HepG2 (cell line): ENCODE results near the gene EYA3. TPM values are rescaled to one million over a fixed set of nuclear protein-coding genes. Genes with fewer than 3 reads are reported as not detected.

ENCODE experiments used
- CREB1 ChIP-seq, 2 experiments: fragments of 450-650 bp in 1 of 2; IDR thresholded peaks; 2 replicates each; pipeline ENCODE4 v1.6.1; 2016 to 2017; ENCODE audit warnings: control low read depth in 1 of 2, mild to moderate bottlenecking in 1 of 2, missing compliant biosample characterization in 1 of 2, missing genetic modification characterization in 1 of 2
- FOXJ3 ChIP-seq: sonication (generic); formaldehyde crosslinking; IDR thresholded peaks from 2 replicates; pipeline ENCODE4 v1.4.0; 2020; ENCODE audit warnings: missing genetic modification reagents, mild to moderate bottlenecking, borderline replicate concordance
- HNF4G ChIP-seq, 2 experiments: sonication (generic) in 1 of 2; formaldehyde crosslinking in 1 of 2; IDR thresholded peaks; 2 replicates each; pipeline versions ENCODE4 v1.4.0 to v1.6.1; 2011 to 2020; ENCODE audit warnings: borderline replicate concordance in 2 of 2, low read depth in 2 of 2, mild to moderate bottlenecking in 2 of 2, low read length in 1 of 2, missing genetic modification reagents in 1 of 2, moderate library complexity in 1 of 2
- HOMEZ ChIP-seq: IDR thresholded peaks from 2 replicates; pipeline ENCODE4 v1.6.1; 2016; ENCODE audit warnings: low read depth
- NFKB2 ChIP-seq: sonication (generic); formaldehyde crosslinking; IDR thresholded peaks from 2 replicates; pipeline ENCODE4 v1.4.0; 2020; ENCODE audit warnings: missing genetic modification reagents, borderline replicate concordance
- PLSCR1 ChIP-seq: sonication (generic); formaldehyde crosslinking; IDR thresholded peaks from 2 replicates; pipeline ENCODE4 v1.5.0; 2020; ENCODE audit warnings: missing genetic modification reagents, mild to moderate bottlenecking, borderline replicate concordance
- SATB2 ChIP-seq: sonication (generic); formaldehyde crosslinking; IDR thresholded peaks from 2 replicates; pipeline ENCODE4 v1.5.0; 2020; ENCODE audit warnings: missing genetic modification reagents
- ZBTB20 ChIP-seq: sonication (generic); formaldehyde crosslinking; IDR thresholded peaks from 2 replicates; pipeline ENCODE4 v1.8.1; 2023; ENCODE audit warnings: missing genetic modification reagents, low read depth, mild to moderate bottlenecking, borderline replicate concordance
- ZBTB3 ChIP-seq: sonication (generic); formaldehyde crosslinking; IDR thresholded peaks from 2 replicates; pipeline ENCODE4 v1.4.0; 2020; ENCODE audit warnings: low read depth, mild to moderate bottlenecking, moderate library complexity, missing genetic modification reagents, borderline replicate concordance
- ZBTB38 ChIP-seq: sonication (generic); formaldehyde crosslinking; IDR thresholded peaks from 2 replicates; pipeline ENCODE4 v1.5.1; 2020; ENCODE audit warnings: mild to moderate bottlenecking, missing genetic modification reagents
- ZMYM2 ChIP-seq: sonication (generic); formaldehyde crosslinking; IDR thresholded peaks from 2 replicates; pipeline ENCODE4 v1.8.0; 2022; ENCODE audit warnings: mild to moderate bottlenecking, missing genetic modification reagents
- ZNF282 ChIP-seq: fragments of 450-650 bp; IDR thresholded peaks from 2 replicates; pipeline ENCODE4 v1.6.1; 2018; ENCODE audit not compliant: partially characterized antibody
- ZNF503 ChIP-seq: sonication (generic); formaldehyde crosslinking; IDR thresholded peaks from 2 replicates; pipeline ENCODE4 v1.4.0; 2020; ENCODE audit warnings: missing genetic modification reagents
- ZNF549 ChIP-seq: sonication (generic); formaldehyde crosslinking; IDR thresholded peaks from 2 replicates; pipeline ENCODE4 v1.5.0; 2020; ENCODE audit warnings: missing genetic modification reagents
- ZNF607 ChIP-seq: sonication (generic); formaldehyde crosslinking; IDR thresholded peaks from 2 replicates; pipeline ENCODE4 v1.5.1; 2020; ENCODE audit warnings: missing genetic modification reagents, mild to moderate bottlenecking, borderline replicate concordance
- ZNF616 ChIP-seq: sonication (generic); formaldehyde crosslinking; IDR thresholded peaks from 2 replicates; pipeline ENCODE4 v1.5.0; 2020; ENCODE audit warnings: low read depth, mild to moderate bottlenecking, missing genetic modification reagents
- ZNF644 ChIP-seq: IDR thresholded peaks from 2 replicates; pipeline ENCODE4 v1.6.1; 2016; ENCODE audit warnings: low read depth
- ZNF710 ChIP-seq: sonication (generic); formaldehyde crosslinking; IDR thresholded peaks from 2 replicates; pipeline ENCODE4 v1.5.0; 2020; ENCODE audit warnings: mild to moderate bottlenecking, missing genetic modification reagents, borderline replicate concordance
- polyA plus RNA-seq, 8 experiments: library from polyadenylated mRNA; depleted of rRNA in 3 of 8; stranded (reverse) in 7 of 8; unstranded in 1 of 8; fragments of >200 nt; fragmentation: Illumina TruSeq in 4 of 8; extraction: Trizol in 4 of 8; gene quantifications; 2 replicates each; pipeline versions ENCODE4 v1.2.1 to v1.2.3, GENCODE V29; 2011 to 2016; ENCODE audit warnings: low read depth in 4 of 8, missing spikeins in 1 of 8, mixed read lengths in 1 of 8; ENCODE audit not compliant: insufficient read depth in 1 of 8
- total RNA-seq, 5 experiments: library from RNA; depleted of rRNA; stranded (reverse); fragments of >200 nt; fragmentation: Illumina TruSeq; extraction: Trizol; gene quantifications; 2 replicates each; pipeline ENCODE4 v1.2.3, GENCODE V29; 2016; ENCODE audit warnings: low read depth in 1 of 5
- TF ChIP-seq, protein P1 (sequence below): sonication (generic); formaldehyde crosslinking; IDR thresholded peaks from 2 replicates; pipeline ENCODE4 v1.8.0; 2022; ENCODE audit warnings: missing genetic modification reagents, mild to moderate bottlenecking, borderline replicate concordance

The EYA3 gene
- total and polyA plus RNA-seq, 2 of the 13 experiments (the other 11 are each of a cell fraction or from before 2014, with no cell fraction given), result 13.9 to 19.7 TPM

- TF ChIP-seq HOMEZ (CRISPR knock-in tag) (peak; percentile 14; the same call in 1 of the 2 replicates), HNF4G (IDR thresholded peaks at IDR 0.05; ENCODE audit: borderline replicate concordance, low read depth, low read length) (no peak), HNF4G (CRISPR knock-in tag; IDR thresholded peaks at IDR 0.05; ENCODE audit: borderline replicate concordance, low read depth) (no peak), CREB1 (IDR thresholded peaks at IDR 0.05) (peak; percentile 50), CREB1 (CRISPR knock-in tag; IDR thresholded peaks at IDR 0.05) (peak; percentile 67; the same call in 1 of the 2 replicates), ZMYM2 (CRISPR knock-in tag) (no peak), NFKB2 (CRISPR knock-in tag) (no peak; the same call in 1 of the 2 replicates), ZBTB38 (CRISPR knock-in tag) (peak; percentile 56; the same call in 1 of the 2 replicates), FOXJ3 (CRISPR knock-in tag) (peak; percentile 54; the same call in 1 of the 2 replicates), ZNF710 (no peak), ZNF549 (no peak), ZNF616 (CRISPR knock-in tag) (0 out of 2 replicates have a peak, but pooled peaks have one; percentile 28), ZNF503 (CRISPR knock-in tag) (no peak), ZBTB3 (CRISPR knock-in tag) (no peak), ZBTB20 (0 out of 2 replicates have a peak, but pooled peaks have one; percentile 28), SATB2 (CRISPR knock-in tag) (no peak), ZNF607 (CRISPR knock-in tag) (no peak; the same call in 1 of the 2 replicates), ZNF282 (no peak), ZNF644 (CRISPR knock-in tag) (no peak), PLSCR1 (CRISPR knock-in tag) (no peak)
- TF ChIP-seq, protein P1, sequence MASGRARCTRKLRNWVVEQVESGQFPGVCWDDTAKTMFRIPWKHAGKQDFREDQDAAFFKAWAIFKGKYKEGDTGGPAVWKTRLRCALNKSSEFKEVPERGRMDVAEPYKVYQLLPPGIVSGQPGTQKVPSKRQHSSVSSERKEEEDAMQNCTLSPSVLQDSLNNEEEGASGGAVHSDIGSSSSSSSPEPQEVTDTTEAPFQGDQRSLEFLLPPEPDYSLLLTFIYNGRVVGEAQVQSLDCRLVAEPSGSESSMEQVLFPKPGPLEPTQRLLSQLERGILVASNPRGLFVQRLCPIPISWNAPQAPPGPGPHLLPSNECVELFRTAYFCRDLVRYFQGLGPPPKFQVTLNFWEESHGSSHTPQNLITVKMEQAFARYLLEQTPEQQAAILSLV, result peak; percentile 55; the same call in 1 of the 2 replicates
These were observed at the start of gene EYA3 (continued) for GRCh38 chr1:28088168-28088961.
